B cell (primary cell): ENCODE measurements around the gene APOA5. TPM values are rescaled to one million over a fixed set of nuclear protein-coding genes. Genes with fewer than 3 reads are reported as not detected.

Source experiments
- ATAC-seq: fragments of 200-7000 bp; cut with Tn5 transposase; one replicate; pipeline ENCODE4 v1.10.0; 2021; ENCODE audit warnings: low read depth, mild to moderate bottlenecking, moderate number of reproducible peaks, moderate library complexity
- CTCF ChIA-PET: fragments of 350-600 bp; sonication (Branson Sonifier 250); formaldehyde crosslinking; loops from one replicate; lab custom pipeline; 2021; ENCODE audit warnings: antibody characterized with exemption, inconsistent platforms; lab: Charles Lee
- POLR2A ChIA-PET: fragments of 350-600 bp; sonication (Branson Sonifier 250); formaldehyde crosslinking; loops from one replicate; lab custom pipeline; 2021; ENCODE audit warnings: antibody characterized with exemption; lab: Charles Lee
- DNase-seq: peaks from one replicate; pipeline ENCODE4 v3.0.0; 2013
- H2AFZ ChIP-seq: 2 replicates; pipeline ENCODE4 v1.6.1; 2012; ENCODE audit warnings: mild to moderate bottlenecking, low read depth, low read length; ENCODE audit not compliant: insufficient read depth, poor library complexity, severe bottlenecking
- H3K27ac ChIP-seq, 2 donors: 1 replicate in 1 of 2; 2 replicates in 1 of 2; pipeline ENCODE4 v1.5.1; 2012 to 2013; ENCODE audit warnings: low read length in 2 of 2, mild to moderate bottlenecking in 2 of 2, moderate library complexity in 1 of 2
- H3K27me3 ChIP-seq, 4 experiments: fragments of 200-600 bp in 1 of 4; sonication (generic) in 1 of 4; replicated peaks in 1 of 4; 1 replicate in 2 of 4; 2 replicates in 2 of 4; pipeline versions ENCODE4 v1.6.1 to v1.7.0; 2013 to 2016; ENCODE audit warnings: low read length in 3 of 4, mild to moderate bottlenecking in 2 of 4, mixed read lengths in 1 of 4, moderate library complexity in 1 of 4; ENCODE audit not compliant: insufficient read depth in 4 of 4, control insufficient read depth in 3 of 4; ENCODE audit errors: control extremely low read depth in 1 of 4
- H3K36me3 ChIP-seq, 2 experiments: replicated peaks in 1 of 2; 1 replicate in 1 of 2; 2 replicates in 1 of 2; pipeline versions ENCODE4 v1.6.1 to v1.7.1; 2013; ENCODE audit warnings: low read length in 1 of 2; ENCODE audit not compliant: insufficient read depth in 2 of 2, control insufficient read depth in 1 of 2; ENCODE audit errors: control extremely low read depth in 1 of 2, extremely low read depth in 1 of 2
- H3K4me1 ChIP-seq, 2 donors: fragments of 200-600 bp in 1 of 2; sonication (generic) in 1 of 2; 1 replicate in 1 of 2; 2 replicates in 1 of 2; pipeline versions ENCODE4 v1.5.1 to v1.6.1; 2013 to 2017; ENCODE audit warnings: low read length in 2 of 2; ENCODE audit not compliant: control insufficient read depth in 2 of 2, insufficient read depth in 2 of 2
- H3K4me2 ChIP-seq: replicated peaks from 2 replicates; pipeline ENCODE3; 2012; ENCODE audit warnings: mild to moderate bottlenecking, low read depth, low read length; ENCODE audit not compliant: poor library complexity, severe bottlenecking
- H3K4me3 ChIP-seq, 5 experiments: fragments of 200-600 bp in 1 of 5; sonication (generic) in 1 of 5; 1 replicate in 3 of 5; 2 replicates in 2 of 5; pipeline versions ENCODE4 v1.5.1 to v1.7.0; 2011 to 2016; ENCODE audit warnings: low read length in 4 of 5, mild to moderate bottlenecking in 4 of 5, low read depth in 2 of 5, control low read depth in 1 of 5, moderate library complexity in 1 of 5; ENCODE audit not compliant: insufficient read depth in 1 of 5; ENCODE audit errors: control extremely low read depth in 1 of 5, extremely low read depth in 1 of 5
- H3K79me2 ChIP-seq: fragments of 200-600 bp; sonication (generic); one replicate; pipeline ENCODE4 v1.6.0; 2016; ENCODE audit warnings: low read length; ENCODE audit not compliant: control insufficient read depth, insufficient read depth
- H3K9ac ChIP-seq: fragments of 200-600 bp; sonication (generic); 2 replicates; pipeline ENCODE4 v1.6.1; 2017; ENCODE audit warnings: mild to moderate bottlenecking, low read length, moderate library complexity
- H3K9me3 ChIP-seq, 3 donors: one replicate each; pipeline versions ENCODE4 v1.6.1 to v1.7.1; 2013; ENCODE audit warnings: low read length in 2 of 3; ENCODE audit not compliant: control insufficient read depth in 2 of 3, insufficient read depth in 1 of 3; ENCODE audit errors: control extremely low read depth in 1 of 3
- H4K20me1 ChIP-seq: 2 replicates; pipeline ENCODE4 v1.6.0; 2012; ENCODE audit warnings: mild to moderate bottlenecking, low read length; ENCODE audit not compliant: insufficient read depth, control insufficient read depth, poor library complexity, severe bottlenecking
- H3K27ac Mint-ChIP-seq: one replicate; pipeline ENCODE4 v1.8.0; 2021; ENCODE audit warnings: mixed read lengths
- H3K27me3 Mint-ChIP-seq: one replicate; pipeline ENCODE4 v1.8.0; 2021; ENCODE audit warnings: mixed read lengths
- H3K4me1 Mint-ChIP-seq: one replicate; pipeline ENCODE4 v1.8.0; 2021; ENCODE audit warnings: mixed read lengths
- H3K4me3 Mint-ChIP-seq: one replicate; pipeline ENCODE4 v1.8.0; 2021; ENCODE audit warnings: mixed read lengths
- H3K9me3 Mint-ChIP-seq: one replicate; pipeline ENCODE4 v1.8.0; 2022; ENCODE audit warnings: mixed read lengths; ENCODE audit not compliant: insufficient read depth
- EZH2 ChIP-seq: IDR thresholded peaks from 2 replicates; pipeline ENCODE4 v1.6.1; 2012; ENCODE audit warnings: borderline replicate concordance, low read depth, mild to moderate bottlenecking, moderate library complexity, low read length; ENCODE audit not compliant: insufficient read depth, poor library complexity, severe bottlenecking
- WGBS: methylation state at CpG from one replicate; pipeline ENCODE4 v1.1.5; 2013; ENCODE audit warnings: missing lambda C conversion rate; ENCODE audit not compliant: insufficient coverage; 5-methylcytosine and 5-hydroxymethylcytosine counted together
- intact Hi-C: fragments of 100-400 bp; cut with micrococcal nuclease; formaldehyde crosslinking; loops from one replicate; pipeline ENCODE4 v1.10.0; 2022
- polyA plus RNA-seq: library from polyadenylated mRNA; depleted of rRNA; stranded (reverse); fragments of >200 nt; gene quantifications from 2 replicates; pipeline ENCODE4 v1.2.3, GENCODE V29; 2012
- total RNA-seq, 2 donors: library from RNA; stranded (reverse); fragments of 120-200 nt in 1 of 2; gene quantifications; 1 replicate in 1 of 2; 2 replicates in 1 of 2; pipeline versions ENCODE4 v1.2.3 to v1.2.4, GENCODE V29; 2013 to 2022
- TF ChIP-seq, protein P1 (sequence below): fragments of 200-600 bp; IDR thresholded peaks from one replicate; pipeline ENCODE4 v1.8.0; 2022; ENCODE audit warnings: antibody characterized with exemption, mild to moderate bottlenecking

The APOA5 gene
- total and polyA plus RNA-seq, 2 donors (not counting 1 experiment from before 2014, with no cell fraction given): not detected

DNA sequence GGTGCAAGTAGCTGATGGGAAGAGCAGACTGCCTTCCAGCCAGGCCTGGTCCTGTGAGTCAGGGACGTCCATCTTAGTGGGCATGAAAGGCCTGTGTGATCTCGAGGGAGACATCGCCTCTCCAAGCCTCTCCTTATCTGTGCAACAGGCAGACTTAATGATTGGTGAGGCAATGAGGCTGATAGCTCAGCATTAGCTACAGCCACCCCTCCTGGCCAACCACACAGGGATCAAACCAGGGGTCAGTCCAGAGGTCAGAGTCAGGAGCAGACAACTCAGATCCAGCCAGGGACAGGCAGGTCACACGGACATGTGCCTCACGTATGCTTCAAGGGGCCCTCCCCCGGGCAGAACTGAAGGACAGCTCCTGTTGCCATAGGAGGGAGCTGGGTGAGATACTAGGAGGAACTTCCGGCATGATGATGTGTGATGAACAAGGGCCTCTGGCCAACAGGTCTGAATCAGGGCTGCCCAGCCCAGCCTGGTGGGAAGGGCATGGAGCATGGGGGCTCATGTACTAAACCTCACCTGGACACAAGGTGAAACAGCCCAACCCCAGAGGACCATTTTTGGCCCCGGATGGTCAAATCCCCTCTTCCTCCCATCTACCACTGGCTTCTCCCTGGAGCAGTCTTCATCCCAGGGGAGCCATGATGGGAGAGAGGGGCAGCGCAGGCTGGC, 35.2 kb upstream of the APOA5 start:
- intact Hi-C loops: no loop called here
- Histone ChIP-seq H3K4me3 (no peak overlapping the region), H3K9me3 (no peaks in the 10 kb centered on the region), H3K4me2 (no peak overlapping the region), H3K9ac (no peak overlapping the region), H3K27me3 (peaks cover 0 to 2% (median 0%) of the 10 kb centered on the region in 4 experiments), H3K36me3 (no peaks in the 10 kb centered on the region), H3K79me2 (no peaks in the 10 kb centered on the region), H2AFZ (no peak overlapping the region), H4K20me1 (no peaks in the 10 kb centered on the region), H3K27ac (no peak overlapping the region), H3K4me1 (no peaks in the 10 kb centered on the region)
- TF ChIP-seq EZH2: no peak
- TF ChIP-seq, protein P1, sequence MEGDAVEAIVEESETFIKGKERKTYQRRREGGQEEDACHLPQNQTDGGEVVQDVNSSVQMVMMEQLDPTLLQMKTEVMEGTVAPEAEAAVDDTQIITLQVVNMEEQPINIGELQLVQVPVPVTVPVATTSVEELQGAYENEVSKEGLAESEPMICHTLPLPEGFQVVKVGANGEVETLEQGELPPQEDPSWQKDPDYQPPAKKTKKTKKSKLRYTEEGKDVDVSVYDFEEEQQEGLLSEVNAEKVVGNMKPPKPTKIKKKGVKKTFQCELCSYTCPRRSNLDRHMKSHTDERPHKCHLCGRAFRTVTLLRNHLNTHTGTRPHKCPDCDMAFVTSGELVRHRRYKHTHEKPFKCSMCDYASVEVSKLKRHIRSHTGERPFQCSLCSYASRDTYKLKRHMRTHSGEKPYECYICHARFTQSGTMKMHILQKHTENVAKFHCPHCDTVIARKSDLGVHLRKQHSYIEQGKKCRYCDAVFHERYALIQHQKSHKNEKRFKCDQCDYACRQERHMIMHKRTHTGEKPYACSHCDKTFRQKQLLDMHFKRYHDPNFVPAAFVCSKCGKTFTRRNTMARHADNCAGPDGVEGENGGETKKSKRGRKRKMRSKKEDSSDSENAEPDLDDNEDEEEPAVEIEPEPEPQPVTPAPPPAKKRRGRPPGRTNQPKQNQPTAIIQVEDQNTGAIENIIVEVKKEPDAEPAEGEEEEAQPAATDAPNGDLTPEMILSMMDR: no peak
- H3K4me3 Mint-ChIP-seq: no peak overlapping the region
- no peaks in the 10 kb centered on the region for H3K4me1 Mint-ChIP-seq
- DNase-seq (no peak), ATAC-seq (no peak)
- POLR2A ChIA-PET: no interaction called here
- no peaks in the 10 kb centered on the region for H3K9me3 Mint-ChIP-seq
- CTCF ChIA-PET: no interaction called here
- H3K27me3 Mint-ChIP-seq: no peaks in the 10 kb centered on the region
- no peak overlapping the region for H3K27ac Mint-ChIP-seq
- WGBS: 95% methylated on average over 6 of the region's 9 CpGs

DNA sequence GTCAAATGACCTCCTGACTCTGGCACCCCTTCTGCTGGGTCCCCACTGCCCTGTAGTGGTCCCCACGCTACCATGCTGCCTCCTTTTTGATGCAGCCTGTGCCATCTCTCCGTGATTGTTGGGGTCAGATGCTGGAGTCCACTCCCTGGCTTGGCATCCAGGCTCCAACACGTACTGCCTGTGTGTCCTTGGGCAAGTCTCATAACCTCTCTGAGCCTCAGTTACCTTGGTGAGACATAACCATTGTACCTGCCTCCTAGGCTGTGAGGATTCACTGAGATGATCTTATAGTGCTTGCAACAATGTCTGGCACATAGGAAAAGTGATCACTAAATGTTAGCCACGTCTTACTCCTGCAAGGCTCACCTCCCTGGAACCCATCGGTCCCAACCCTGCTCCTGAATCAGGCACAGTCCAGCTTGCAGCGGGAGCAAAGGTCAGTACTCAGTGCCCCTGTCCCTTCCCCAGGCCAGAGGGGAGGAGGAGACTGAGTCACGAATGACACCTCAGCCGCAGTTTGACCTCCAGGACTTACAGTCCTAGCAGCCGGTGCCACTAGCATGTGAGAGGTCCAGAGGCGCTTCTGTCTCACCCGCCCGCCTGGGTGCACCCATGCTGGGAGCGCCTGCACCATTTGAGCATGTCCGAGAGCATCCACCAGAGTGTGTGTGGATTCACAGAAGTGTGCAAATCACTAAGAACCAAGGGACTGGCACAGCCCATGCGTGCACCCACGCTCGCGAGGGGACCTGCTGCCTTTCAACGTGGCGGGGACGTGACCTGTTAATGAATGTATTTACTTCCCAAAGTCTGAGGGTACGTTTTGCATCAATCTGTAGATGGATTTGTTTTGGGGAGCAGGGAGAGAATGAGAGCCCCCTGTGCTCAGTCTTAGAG, 34.4 kb upstream of the APOA5 start:
- no peak overlapping the region for H2AFZ ChIP-seq
- H3K4me1 ChIP-seq: no peaks in the 10 kb centered on the region
- TF ChIP-seq, protein P1: no peak
- no peak for TF ChIP-seq EZH2
- H3K9me3 ChIP-seq: no peaks in the 10 kb centered on the region
- Mint-ChIP-seq H3K27ac (no peak overlapping the region), H3K4me3 (no peak overlapping the region), H3K9me3 (no peaks in the 10 kb centered on the region), H3K27me3 (no peaks in the 10 kb centered on the region), H3K4me1 (no peaks in the 10 kb centered on the region)
- H3K4me2 ChIP-seq: no peak overlapping the region
- intact Hi-C loops: no loop called here
- POLR2A ChIA-PET: no interaction called here
- H3K27ac ChIP-seq: no peak overlapping the region
- DNase-seq: no peak
- no peaks in the 10 kb centered on the region for H3K36me3 ChIP-seq
- no peaks in the 10 kb centered on the region for H3K79me2 ChIP-seq
- no peak overlapping the region for H3K4me3 ChIP-seq
- no peak for ATAC-seq
- no peak overlapping the region for H3K9ac ChIP-seq
- WGBS: 92% methylated on average over 20 of the region's 22 CpGs
- CTCF ChIA-PET: no interaction called here
- no peaks in the 10 kb centered on the region for H4K20me1 ChIP-seq
- H3K27me3 ChIP-seq: peaks cover 0 to 2% (median 0%) of the 10 kb centered on the region in 4 experiments
